HCT116 (cell line): Measurements from ENCODE around the gene KLF11.

Experiments used
- CTCF ChIP-seq, 3 experiments: fragments of 200-600 bp in 1 of 3; sonication (generic) in 1 of 3; IDR thresholded peaks in 2 of 3; conservative IDR thresholded peaks in 1 of 3; 2 replicates each; pipeline ENCODE4 v1.5.1; 2012 to 2017; ENCODE audit warnings: low read depth in 2 of 3, low read length in 2 of 3, antibody characterized with exemption in 1 of 3, borderline replicate concordance in 1 of 3, control low read depth in 1 of 3, mild to moderate bottlenecking in 1 of 3, mixed read lengths in 1 of 3, mixed run types in 1 of 3, moderate library complexity in 1 of 3; ENCODE audit not compliant: insufficient read depth in 1 of 3
- POLR2AphosphoS5 ChIP-seq: IDR thresholded peaks from 2 replicates; pipeline ENCODE4 v1.6.1; 2011; ENCODE audit warnings: mild to moderate bottlenecking, low read depth, low read length, moderate library complexity

- no peak for TF ChIP-seq POLR2AphosphoS5
- TF ChIP-seq CTCF (IDR thresholded peaks at IDR 0.05 in 2 of 3, conservative IDR thresholded peaks at IDR 0.05 in 1 of 3; ENCODE audit: borderline replicate concordance in 1 of 3, insufficient read depth in 1 of 3, low read depth in 2 of 3, low read length in 2 of 3): no peak
Observed at GRCh38 chr2:9995059-9995458, 48.3 kb upstream of the KLF11 start.
